ENCODE data around the gene CACNA1B. TPM values are rescaled to one million over a fixed set of nuclear protein-coding genes. Genes with fewer than 3 reads are reported as not detected.

The CACNA1B gene
- polyA plus RNA-seq, 4 donors, result under 0.01 to 0.91 (median 0.18) TPM; not detected in 1

DNA sequence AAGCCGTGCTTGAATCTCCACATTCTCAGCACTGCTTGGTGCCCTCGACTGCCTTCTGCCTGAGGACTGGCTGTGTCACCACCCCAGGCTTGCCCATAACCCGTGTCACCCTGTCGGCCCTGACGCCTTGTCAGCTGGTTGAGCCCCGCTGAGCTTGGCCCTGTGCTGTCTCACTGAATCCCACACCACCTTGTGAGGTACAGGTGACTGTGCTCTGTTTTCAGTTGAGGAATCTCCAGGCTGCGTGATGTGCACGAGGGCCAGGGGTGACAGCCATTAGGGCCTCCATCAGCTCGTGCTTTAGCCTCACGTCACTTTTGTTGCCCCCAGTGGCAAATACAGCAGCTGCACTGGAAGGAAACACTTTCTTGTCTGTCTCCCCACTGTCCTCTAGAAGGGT lies 90.7 kb downstream of the CACNA1B start:
- DNase-seq, result no peak
- no peak overlapping the region for H3K27ac ChIP-seq (ENCODE audit: low read depth in 1 of 3, low read length in 2 of 3)
- 62 to 72% (median 71%) methylated on average over 10 of the region's 10 CpGs for WGBS, 3 donors
- peaks cover 0 to 6% of the 10 kb centered on the region in 2 donors for H3K9me3 ChIP-seq (ENCODE audit: control insufficient read depth in 2 of 2, insufficient read depth in 1 of 2, low read depth in 1 of 2, low read length in 1 of 2)
- no peak for FAIRE-seq
- H3K4me1 ChIP-seq (ENCODE audit: control insufficient read depth in 3 of 3, insufficient read depth in 2 of 3, low read depth in 1 of 3, low read length in 2 of 3), result no peaks in the 10 kb centered on the region
- peaks cover 0 to 4% (median 0%) of the 10 kb centered on the region in 3 donors for H3K27me3 ChIP-seq (ENCODE audit: control insufficient read depth in 3 of 3, insufficient read depth in 3 of 3, low read length in 3 of 3)
- H3K36me3 ChIP-seq (ENCODE audit: control insufficient read depth in 3 of 3, insufficient read depth in 2 of 3, low read depth in 1 of 3, low read length in 3 of 3), result no peaks in the 10 kb centered on the region
- no peak overlapping the region for H3K4me3 ChIP-seq (ENCODE audit: low read depth in 1 of 3, low read length in 3 of 3)

DNA sequence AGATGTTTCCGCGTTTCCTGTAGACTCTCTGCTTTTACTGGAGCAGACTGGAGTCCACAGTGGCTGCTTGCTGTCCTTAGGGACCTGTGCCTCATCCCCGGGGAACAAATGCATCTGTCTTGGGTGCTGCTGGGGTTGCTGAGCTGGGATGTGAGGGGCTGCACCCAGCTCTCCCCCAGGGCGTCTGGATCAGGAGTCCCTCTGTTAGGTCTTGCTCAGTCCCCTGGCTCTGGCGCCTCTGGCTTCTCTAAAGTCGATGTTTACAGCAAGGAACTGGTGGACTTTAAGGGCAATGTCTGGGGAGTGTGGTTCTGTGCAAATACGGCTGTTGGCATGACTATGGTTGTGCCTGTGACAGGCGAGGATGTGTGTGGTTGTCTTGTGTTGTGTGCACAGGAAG lies 91.4 kb downstream of the CACNA1B start:
- Histone ChIP-seq H3K9me3 (ENCODE audit: control insufficient read depth in 2 of 2, insufficient read depth in 1 of 2, low read depth in 1 of 2, low read length in 1 of 2) (peaks cover 0 to 3% of the 10 kb centered on the region in 2 donors), H3K36me3 (ENCODE audit: control insufficient read depth in 3 of 3, insufficient read depth in 2 of 3, low read depth in 1 of 3, low read length in 3 of 3) (no peaks in the 10 kb centered on the region), H3K4me1 (ENCODE audit: control insufficient read depth in 3 of 3, insufficient read depth in 2 of 3, low read depth in 1 of 3, low read length in 2 of 3) (no peaks in the 10 kb centered on the region), H3K4me3 (ENCODE audit: low read depth in 1 of 3, low read length in 3 of 3) (no peak overlapping the region), H3K27me3 (ENCODE audit: control insufficient read depth in 3 of 3, insufficient read depth in 3 of 3, low read length in 3 of 3) (peaks cover 0 to 4% (median 0%) of the 10 kb centered on the region in 3 donors), H3K27ac (ENCODE audit: low read depth in 1 of 3, low read length in 2 of 3) (no peak overlapping the region)
- FAIRE-seq (no peak), DNase-seq (no peak)
- 61 to 74% (median 61%) methylated on average over 8 of the region's 8 CpGs for WGBS, 3 donors

DNA sequence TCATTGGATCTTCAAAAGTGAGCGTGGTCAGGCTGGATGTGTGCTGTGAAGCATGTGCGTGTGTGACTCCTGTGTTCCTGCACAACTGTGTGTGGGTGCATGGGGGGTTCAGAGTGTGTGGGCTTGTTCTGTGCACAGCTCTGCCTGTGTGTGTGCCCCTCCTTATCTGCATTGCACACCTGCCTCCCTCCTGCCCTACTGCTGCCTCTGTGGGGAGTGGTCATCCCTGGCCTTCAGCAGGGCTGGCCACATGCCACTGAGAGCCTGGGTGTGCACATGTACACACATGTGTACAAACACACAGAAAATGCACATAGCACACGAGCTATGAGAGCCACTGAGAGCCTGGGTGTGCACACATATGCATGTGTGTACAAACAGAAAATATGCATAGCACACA lies 92.1 kb downstream of the CACNA1B start:
- Histone ChIP-seq H3K27ac (ENCODE audit: low read depth in 1 of 3, low read length in 2 of 3) (no peak overlapping the region), H3K4me3 (ENCODE audit: low read depth in 1 of 3, low read length in 3 of 3) (no peak overlapping the region), H3K36me3 (ENCODE audit: control insufficient read depth in 3 of 3, insufficient read depth in 2 of 3, low read depth in 1 of 3, low read length in 3 of 3) (no peaks in the 10 kb centered on the region), H3K27me3 (ENCODE audit: control insufficient read depth in 3 of 3, insufficient read depth in 3 of 3, low read length in 3 of 3) (peaks cover 0 to 4% (median 0%) of the 10 kb centered on the region in 3 donors), H3K9me3 (ENCODE audit: control insufficient read depth in 2 of 2, insufficient read depth in 1 of 2, low read depth in 1 of 2, low read length in 1 of 2) (peaks cover 0 to 3% of the 10 kb centered on the region in 2 donors), H3K4me1 (ENCODE audit: control insufficient read depth in 3 of 3, insufficient read depth in 2 of 3, low read depth in 1 of 3, low read length in 2 of 3) (no peaks in the 10 kb centered on the region)
- WGBS, 3 donors, result 56 to 77% (median 65%) methylated on average over 3 of the region's 3 CpGs
- no peak for DNase-seq
- FAIRE-seq, result no peak

DNA sequence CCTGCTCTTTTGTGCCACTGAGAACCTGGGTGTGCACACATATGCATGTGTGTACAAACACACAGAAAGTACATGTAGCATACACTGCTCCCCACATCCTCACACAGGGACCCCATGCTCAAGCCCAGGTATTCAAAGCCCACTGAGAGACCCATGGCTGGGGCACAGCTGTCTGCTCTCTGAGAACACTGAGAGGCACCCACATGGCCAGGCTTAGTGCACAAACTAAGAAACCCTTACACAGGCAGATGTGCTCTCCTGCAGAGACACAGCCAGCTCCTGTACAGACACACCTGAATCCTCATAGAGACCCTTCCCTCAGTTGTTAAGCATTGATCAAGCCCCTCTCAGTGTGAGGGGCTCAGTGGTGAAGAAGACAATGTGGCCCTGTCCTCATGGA lies 92.5 kb downstream of the CACNA1B start:
- peaks cover 0 to under 1% of the 10 kb centered on the region in 2 donors for H3K9me3 ChIP-seq (ENCODE audit: control insufficient read depth in 2 of 2, insufficient read depth in 1 of 2, low read depth in 1 of 2, low read length in 1 of 2)
- DNase-seq (no peak), FAIRE-seq (no peak)
- H3K4me1 ChIP-seq (ENCODE audit: control insufficient read depth in 3 of 3, insufficient read depth in 2 of 3, low read depth in 1 of 3, low read length in 2 of 3), result no peaks in the 10 kb centered on the region
- peaks cover 0 to 4% (median 0%) of the 10 kb centered on the region in 3 donors for H3K27me3 ChIP-seq (ENCODE audit: control insufficient read depth in 3 of 3, insufficient read depth in 3 of 3, low read length in 3 of 3)
- no peaks in the 10 kb centered on the region for H3K36me3 ChIP-seq (ENCODE audit: control insufficient read depth in 3 of 3, insufficient read depth in 2 of 3, low read depth in 1 of 3, low read length in 3 of 3)
- H3K27ac ChIP-seq (ENCODE audit: low read depth in 1 of 3, low read length in 2 of 3), result no peak overlapping the region
- no peak overlapping the region for H3K4me3 ChIP-seq (ENCODE audit: low read depth in 1 of 3, low read length in 3 of 3)

DNA sequence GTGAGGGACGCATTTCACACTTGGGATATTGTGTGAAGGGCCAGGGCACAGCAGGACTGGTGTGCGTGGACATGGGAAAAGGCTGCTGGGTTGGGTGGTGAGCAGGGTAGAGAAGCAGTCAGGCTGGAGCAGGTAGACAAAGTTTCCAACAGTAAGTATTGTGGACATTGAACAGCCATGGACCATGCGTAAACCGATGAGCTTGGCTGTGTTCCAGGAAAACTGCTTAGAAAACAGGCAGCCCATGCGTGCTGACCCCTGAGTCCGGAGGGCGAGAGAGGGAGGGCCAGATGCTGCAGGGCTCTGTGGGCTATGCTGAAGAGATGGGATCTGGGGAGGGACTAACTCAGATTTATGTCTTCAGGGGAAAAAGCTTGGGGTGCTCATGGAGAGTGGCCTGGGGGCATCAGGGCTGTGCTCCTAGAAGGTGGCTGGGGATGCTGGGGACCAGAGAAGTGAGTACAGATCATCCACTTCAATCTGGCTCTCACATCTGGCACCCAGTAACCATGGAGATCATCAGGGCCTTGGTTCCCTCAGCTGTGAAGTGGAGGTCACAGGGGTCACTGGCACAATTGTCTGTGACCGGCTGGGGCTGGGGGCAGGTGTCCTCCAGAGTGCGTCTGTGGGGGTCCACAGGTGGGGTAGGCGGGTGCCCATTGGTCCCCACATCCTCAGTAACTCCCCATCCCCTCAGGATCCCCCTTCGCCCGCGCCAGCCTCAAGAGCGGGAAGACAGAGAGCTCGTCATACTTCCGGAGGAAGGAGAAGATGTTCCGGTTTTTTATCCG lies 93.3 kb downstream of the CACNA1B start:
- no peak for DNase-seq
- H3K36me3 ChIP-seq (ENCODE audit: control insufficient read depth in 3 of 3, insufficient read depth in 2 of 3, low read depth in 1 of 3, low read length in 3 of 3), result no peaks in the 10 kb centered on the region
- peaks cover 0 to 4% (median 0%) of the 10 kb centered on the region in 3 donors for H3K27me3 ChIP-seq (ENCODE audit: control insufficient read depth in 3 of 3, insufficient read depth in 3 of 3, low read length in 3 of 3)
- no peak overlapping the region for H3K4me3 ChIP-seq (ENCODE audit: low read depth in 1 of 3, low read length in 3 of 3)
- whole genome bisulfite sequencing, 3 donors, result 61 to 71% (median 71%) methylated on average over 18 of the region's 18 CpGs
- no peaks in the 10 kb centered on the region for H3K9me3 ChIP-seq (ENCODE audit: control insufficient read depth in 2 of 2, insufficient read depth in 1 of 2, low read depth in 1 of 2, low read length in 1 of 2)
- no peak for FAIRE-seq
- no peak overlapping the region for H3K27ac ChIP-seq (ENCODE audit: low read depth in 1 of 3, low read length in 2 of 3)
- no peaks in the 10 kb centered on the region for H3K4me1 ChIP-seq (ENCODE audit: control insufficient read depth in 3 of 3, insufficient read depth in 2 of 3, low read depth in 1 of 3, low read length in 2 of 3)

DNA sequence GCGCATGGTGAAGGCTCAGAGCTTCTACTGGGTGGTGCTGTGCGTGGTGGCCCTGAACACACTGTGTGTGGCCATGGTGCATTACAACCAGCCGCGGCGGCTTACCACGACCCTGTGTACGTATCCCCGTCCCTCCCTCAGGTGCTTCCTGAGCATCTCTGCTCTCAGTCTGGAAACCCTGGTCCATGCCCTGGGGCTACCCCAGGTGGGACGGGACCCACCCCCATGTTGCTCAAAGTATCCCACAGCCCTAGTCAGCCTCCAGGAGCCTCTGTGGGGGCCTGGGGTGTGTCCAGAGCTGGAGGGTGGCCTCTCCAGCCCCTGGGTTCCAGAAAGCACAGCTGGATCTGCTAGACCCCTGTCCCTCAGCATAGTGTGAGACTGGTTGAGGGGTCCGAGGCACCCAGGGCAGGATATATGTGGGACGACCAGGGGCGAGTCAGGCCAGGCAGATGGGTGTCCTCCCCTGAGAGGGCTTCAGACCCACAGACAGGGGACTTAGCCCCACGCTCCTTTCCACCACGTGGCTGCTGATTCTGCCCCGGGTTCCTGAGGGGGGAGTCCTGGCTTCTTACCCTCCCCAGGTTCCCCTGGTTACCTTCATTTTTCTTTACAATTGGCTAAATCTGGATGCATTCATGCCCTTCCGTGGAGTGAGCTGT lies 94.0 kb downstream of the CACNA1B start:
- FAIRE-seq (no peak), DNase-seq (no peak)
- 83 to 88% (median 84%) methylated on average over 16 of the region's 16 CpGs for WGBS, 3 donors
- Histone ChIP-seq H3K4me1 (ENCODE audit: control insufficient read depth in 3 of 3, insufficient read depth in 2 of 3, low read depth in 1 of 3, low read length in 2 of 3) (no peaks in the 10 kb centered on the region), H3K36me3 (ENCODE audit: control insufficient read depth in 3 of 3, insufficient read depth in 2 of 3, low read depth in 1 of 3, low read length in 3 of 3) (no peaks in the 10 kb centered on the region), H3K4me3 (ENCODE audit: low read depth in 1 of 3, low read length in 3 of 3) (no peak overlapping the region), H3K27me3 (ENCODE audit: control insufficient read depth in 3 of 3, insufficient read depth in 3 of 3, low read length in 3 of 3) (peaks cover 0 to 4% (median 0%) of the 10 kb centered on the region in 3 donors), H3K27ac (ENCODE audit: low read depth in 1 of 3, low read length in 2 of 3) (no peak overlapping the region), H3K9me3 (ENCODE audit: control insufficient read depth in 2 of 2, insufficient read depth in 1 of 2, low read depth in 1 of 2, low read length in 1 of 2) (no peaks in the 10 kb centered on the region)

DNA sequence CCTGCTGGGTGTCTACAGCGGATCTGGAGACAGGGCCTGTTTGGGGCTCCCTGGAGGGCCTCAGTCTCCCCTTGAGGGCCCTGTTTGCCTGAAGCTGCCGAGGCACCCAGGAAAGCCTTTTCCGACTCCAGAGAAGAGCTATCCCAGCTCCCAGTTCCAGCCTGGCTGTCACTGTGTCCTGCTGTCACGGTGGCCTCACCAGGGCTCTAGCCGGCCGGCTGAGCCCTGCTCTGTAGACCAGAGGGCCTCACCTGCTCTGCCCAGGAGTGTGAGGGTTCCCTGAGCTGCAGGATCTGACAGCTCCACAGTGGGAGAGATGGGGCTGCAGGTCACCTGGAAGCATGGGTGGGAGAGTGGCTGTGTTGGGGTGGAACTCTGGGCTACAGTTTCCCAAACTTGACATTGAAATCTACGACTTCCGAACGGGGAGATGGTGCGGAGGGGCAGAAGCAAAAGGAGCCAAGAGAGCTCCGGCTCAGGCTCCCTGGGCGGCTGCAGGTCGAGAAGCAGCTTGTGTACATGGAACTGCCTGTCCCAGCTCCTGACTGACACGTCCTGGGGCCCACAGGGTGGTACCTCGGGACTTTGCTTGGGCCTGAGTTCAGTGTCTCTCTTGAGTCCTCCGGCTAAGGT lies 94.9 kb downstream of the CACNA1B start:
- FAIRE-seq (no peak), DNase-seq (no peak)
- no peaks in the 10 kb centered on the region for H3K9me3 ChIP-seq (ENCODE audit: control insufficient read depth in 2 of 2, insufficient read depth in 1 of 2, low read depth in 1 of 2, low read length in 1 of 2)
- no peak overlapping the region for H3K4me3 ChIP-seq (ENCODE audit: low read depth in 1 of 3, low read length in 3 of 3)
- 76 to 86% (median 83%) methylated on average over 16 of the region's 16 CpGs for WGBS, 3 donors
- H3K4me1 ChIP-seq (ENCODE audit: control insufficient read depth in 3 of 3, insufficient read depth in 2 of 3, low read depth in 1 of 3, low read length in 2 of 3), result no peaks in the 10 kb centered on the region
- H3K36me3 ChIP-seq (ENCODE audit: control insufficient read depth in 3 of 3, insufficient read depth in 2 of 3, low read depth in 1 of 3, low read length in 3 of 3), result no peaks in the 10 kb centered on the region
- H3K27ac ChIP-seq (ENCODE audit: low read depth in 1 of 3, low read length in 2 of 3), result no peak overlapping the region
- peaks cover 0 to 3% (median 0%) of the 10 kb centered on the region in 3 donors for H3K27me3 ChIP-seq (ENCODE audit: control insufficient read depth in 3 of 3, insufficient read depth in 3 of 3, low read length in 3 of 3)

DNA sequence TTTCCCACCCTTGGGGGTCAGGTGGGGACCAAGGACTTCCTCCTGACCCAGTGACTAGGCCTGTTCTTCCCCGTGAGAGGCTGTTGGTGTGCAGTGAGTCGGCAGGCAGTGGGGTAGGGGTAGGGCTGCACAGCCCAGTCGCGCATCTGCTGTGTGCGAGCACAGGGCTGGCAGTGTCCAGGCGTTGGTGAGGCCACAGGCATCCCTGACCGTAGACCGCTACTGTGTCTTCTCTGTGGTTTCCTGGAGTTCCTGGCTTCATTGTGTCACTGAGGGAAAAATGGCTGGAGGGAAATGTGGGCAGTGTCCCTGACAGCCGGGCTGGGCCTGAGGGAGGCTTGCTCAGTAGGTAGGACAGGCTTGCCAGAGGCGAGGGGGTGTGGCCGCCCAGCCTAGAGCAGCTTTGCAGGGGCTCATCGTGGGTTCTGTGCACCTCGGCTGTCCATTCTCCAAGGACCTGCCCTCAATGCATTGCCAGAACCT lies 95.4 kb downstream of the CACNA1B start:
- Histone ChIP-seq H3K4me1 (ENCODE audit: control insufficient read depth in 3 of 3, insufficient read depth in 2 of 3, low read depth in 1 of 3, low read length in 2 of 3) (no peaks in the 10 kb centered on the region), H3K4me3 (ENCODE audit: low read depth in 1 of 3, low read length in 3 of 3) (no peak overlapping the region), H3K36me3 (ENCODE audit: control insufficient read depth in 3 of 3, insufficient read depth in 2 of 3, low read depth in 1 of 3, low read length in 3 of 3) (no peaks in the 10 kb centered on the region), H3K27me3 (ENCODE audit: control insufficient read depth in 3 of 3, insufficient read depth in 3 of 3, low read length in 3 of 3) (no peaks in the 10 kb centered on the region), H3K27ac (ENCODE audit: low read depth in 1 of 3, low read length in 2 of 3) (no peak overlapping the region), H3K9me3 (ENCODE audit: control insufficient read depth in 2 of 2, insufficient read depth in 1 of 2, low read depth in 1 of 2, low read length in 1 of 2) (no peaks in the 10 kb centered on the region)
- no peak for DNase-seq
- FAIRE-seq, result no peak
- WGBS, 3 donors, result 70 to 84% (median 79%) methylated on average over 12 to 13 of the region's 13 CpGs
